ENCODE data around the gene ATP2B1. TPM values are rescaled to one million over a fixed set of nuclear protein-coding genes. Genes with fewer than 3 reads are reported as not detected.
A peak's percentile ranks its signal among the peaks of the same experiment; 100 is the strongest.

ATP2B1 gene
- total and polyA plus RNA-seq, 5 experiments from 2014 or later = 16.3 to 52.5 (median 30.9) TPM

DNA sequence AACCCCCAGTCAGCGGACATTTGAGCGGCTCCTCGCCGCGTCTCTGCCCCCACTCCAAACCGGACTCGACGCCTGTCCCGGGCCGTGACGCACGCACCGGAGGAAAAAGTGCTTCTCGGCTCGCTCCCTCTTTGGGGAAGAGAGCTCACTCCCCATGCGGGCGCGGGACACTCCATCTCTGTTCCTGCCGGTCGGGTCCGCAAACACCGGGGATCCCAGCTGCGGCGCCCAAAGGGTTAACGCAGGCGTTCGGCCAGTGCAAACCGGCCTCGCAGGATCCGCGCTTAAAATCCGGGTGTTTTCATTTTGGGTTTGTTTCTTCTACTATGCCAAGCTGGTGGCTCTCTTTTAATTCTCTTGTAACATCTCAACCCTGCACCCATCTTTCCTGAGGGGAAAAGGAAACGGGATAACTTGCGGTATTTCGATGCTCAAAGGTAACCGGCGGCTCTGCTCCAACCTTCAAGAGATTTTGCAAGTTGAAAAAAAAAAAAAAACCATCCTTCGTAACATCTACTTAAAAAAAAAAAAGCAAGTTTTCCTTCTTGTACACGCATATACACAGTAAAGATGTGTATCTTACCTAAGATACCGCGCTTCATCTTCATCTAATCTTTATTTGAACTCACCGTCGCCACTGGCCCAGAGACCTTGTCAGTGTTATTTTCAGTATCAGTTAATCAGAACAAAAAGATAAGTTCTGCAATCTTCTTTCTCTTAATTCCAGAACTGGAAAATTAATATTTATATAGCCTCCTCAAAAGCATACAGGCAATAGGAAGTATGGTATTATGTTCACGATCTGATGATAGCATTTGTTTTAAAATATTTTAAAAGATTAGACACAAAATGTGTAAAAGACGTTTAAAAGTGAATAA, 1.6 kb upstream of the ATP2B1 start:
- peaks cover 13 to 35% (median 29%) of the 10 kb centered on the region in 4 donors for H3K4me1 Mint-ChIP-seq
- DNase-seq (peak in 5 of 10 donors; percentile 28 to 72 (median 32)), ATAC-seq (no peak)
- peaks cover 0 to 14% (median 8%) of the 10 kb centered on the region in 9 donors for H3K9me3 Mint-ChIP-seq
- H3K4me3 Mint-ChIP-seq = peak overlapping the region; percentile 86 to 95 (median 93)
- POLR2A ChIA-PET = interaction anchor here (1.2 to 3.9 kb wide), 16 partner anchors 14 to 305 kb away, joined by 3 to 55 read pairs (median 6); no protein-coding TSS in a partner anchor
- H3K27ac Mint-ChIP-seq = peak overlapping the region; percentile 85 to 99 (median 98)
- no peaks in the 10 kb centered on the region for H3K27me3 Mint-ChIP-seq
- peaks cover 0 to 9% (median 0%) of the 10 kb centered on the region in 3 donors for H3K36me3 Mint-ChIP-seq

DNA sequence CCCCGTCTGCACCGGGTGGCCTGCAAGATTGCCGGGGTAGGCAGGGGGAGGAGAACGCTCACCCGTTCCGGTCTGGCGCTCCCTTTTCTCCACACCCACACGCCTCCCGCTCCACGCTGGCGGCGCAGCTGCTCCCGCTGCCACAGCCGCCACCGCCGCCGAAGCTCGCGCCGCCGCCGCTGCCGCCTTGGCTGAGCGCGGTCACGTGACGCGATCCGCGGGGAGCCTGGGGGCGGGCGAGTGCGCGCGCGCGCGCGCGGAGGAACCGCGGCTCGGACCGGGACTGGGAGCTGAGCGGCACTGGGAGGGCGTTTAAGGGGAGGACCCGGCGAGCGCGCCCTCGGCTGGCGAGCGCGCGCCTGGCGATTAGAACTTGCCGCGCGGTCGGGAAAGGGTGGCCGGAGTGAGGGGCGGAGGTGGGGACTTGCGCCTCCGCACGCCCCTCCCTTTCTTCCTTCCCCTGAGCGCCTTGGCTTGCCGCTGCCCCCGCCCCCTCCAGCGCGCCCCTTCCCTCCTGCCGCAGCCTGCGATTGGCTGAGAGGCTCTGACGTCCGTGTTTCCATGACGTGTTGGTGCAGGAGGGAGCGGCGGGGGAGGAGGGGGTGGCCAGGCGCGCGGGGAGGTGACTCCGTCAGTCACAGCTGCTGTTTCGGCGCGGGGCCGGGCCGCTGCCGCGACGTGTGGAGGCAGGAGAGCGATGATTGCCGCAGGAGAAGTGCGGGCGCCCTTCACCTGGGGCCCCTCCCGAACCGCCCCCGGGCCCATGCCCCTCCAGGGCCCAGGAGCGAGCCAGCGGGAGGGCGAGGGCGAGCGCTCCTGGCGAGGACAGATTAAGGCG, 738 bp upstream of the ATP2B1 start:
- Mint-ChIP-seq H3K27ac (peak overlapping the region; percentile 85 to 99 (median 98)), H3K9me3 (peaks cover 0 to 7% (median 0%) of the 10 kb centered on the region in 9 donors), H3K36me3 (peaks cover 0 to 3% (median 0%) of the 10 kb centered on the region in 3 donors), H3K4me1 (peaks cover 13 to 41% (median 34%) of the 10 kb centered on the region in 4 donors), H3K4me3 (peak overlapping the region; percentile 86 to 95 (median 93)), H3K27me3 (no peaks in the 10 kb centered on the region)
- DNase-seq (peak; percentile 96 to 100 (median 99)), ATAC-seq (peak; percentile 72 to 74)
- POLR2A ChIA-PET = interaction anchor here (0.6 to 3.9 kb wide), 39 partner anchors 14 to 385 kb away, joined by 3 to 55 read pairs (median 4); partner anchors contain the start of gene GALNT4

DNA sequence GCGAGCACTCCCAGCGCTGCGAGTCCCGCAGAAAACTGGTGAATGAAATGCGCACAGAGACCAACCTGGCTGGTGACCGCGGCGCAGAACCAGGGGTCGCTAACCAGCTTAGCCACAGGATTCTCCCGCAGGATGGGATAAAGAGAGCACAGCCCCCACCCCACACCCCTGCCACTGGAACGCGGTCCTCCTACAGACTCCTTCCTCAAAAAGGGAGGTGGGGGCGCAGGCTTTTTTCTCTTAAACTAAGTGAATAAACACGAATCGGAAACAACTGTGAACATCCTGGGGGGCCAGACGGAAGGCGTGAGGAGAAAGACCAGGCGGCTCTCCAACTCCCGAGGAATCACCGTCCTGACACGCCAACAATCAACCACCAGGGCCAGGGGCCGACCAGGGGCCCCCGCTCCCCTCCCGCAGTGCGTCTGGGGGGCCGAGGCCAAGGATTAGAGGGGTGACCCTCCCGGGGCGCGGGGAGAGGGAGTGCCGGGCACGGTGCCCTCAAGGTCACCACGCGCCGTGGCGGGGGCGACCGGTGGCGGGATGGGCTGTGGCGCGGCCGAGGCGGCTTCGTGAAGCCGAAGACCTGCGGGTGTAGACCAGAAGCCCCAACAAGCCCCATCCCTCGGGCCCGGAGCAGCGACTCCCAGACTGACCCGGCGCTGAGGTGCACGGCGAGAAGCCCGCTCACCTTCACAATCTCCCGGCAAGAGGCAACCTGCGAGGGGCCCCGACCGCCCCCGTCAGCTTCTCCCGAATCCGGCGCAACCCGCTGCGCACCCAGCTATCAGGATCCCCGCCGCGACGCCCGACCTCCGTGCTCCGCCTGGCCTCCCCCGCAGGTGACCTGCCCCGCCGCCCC, 704 bp downstream of the ATP2B1 start:
- peak overlapping the region; percentile 89 to 97 (median 94) for H3K4me3 Mint-ChIP-seq
- H3K9me3 Mint-ChIP-seq = no peaks in the 10 kb centered on the region
- peak in 1 of 2 donors; percentile 1 for ATAC-seq
- POLR2A ChIA-PET = interaction anchor here (0.6 to 3.9 kb wide), 22 partner anchors 13 to 387 kb away, joined by 3 to 55 read pairs (median 5); partner anchors contain the start of gene GALNT4
- peak overlapping the region; percentile 87 to 98 (median 94) for H3K27ac Mint-ChIP-seq
- no peaks in the 10 kb centered on the region for H3K36me3 Mint-ChIP-seq
- H3K27me3 Mint-ChIP-seq = no peaks in the 10 kb centered on the region
- DNase-seq = peak in 9 of 10 donors; percentile 2 to 66 (median 34)
- peaks cover 15 to 52% (median 41%) of the 10 kb centered on the region in 4 donors for H3K4me1 Mint-ChIP-seq

DNA sequence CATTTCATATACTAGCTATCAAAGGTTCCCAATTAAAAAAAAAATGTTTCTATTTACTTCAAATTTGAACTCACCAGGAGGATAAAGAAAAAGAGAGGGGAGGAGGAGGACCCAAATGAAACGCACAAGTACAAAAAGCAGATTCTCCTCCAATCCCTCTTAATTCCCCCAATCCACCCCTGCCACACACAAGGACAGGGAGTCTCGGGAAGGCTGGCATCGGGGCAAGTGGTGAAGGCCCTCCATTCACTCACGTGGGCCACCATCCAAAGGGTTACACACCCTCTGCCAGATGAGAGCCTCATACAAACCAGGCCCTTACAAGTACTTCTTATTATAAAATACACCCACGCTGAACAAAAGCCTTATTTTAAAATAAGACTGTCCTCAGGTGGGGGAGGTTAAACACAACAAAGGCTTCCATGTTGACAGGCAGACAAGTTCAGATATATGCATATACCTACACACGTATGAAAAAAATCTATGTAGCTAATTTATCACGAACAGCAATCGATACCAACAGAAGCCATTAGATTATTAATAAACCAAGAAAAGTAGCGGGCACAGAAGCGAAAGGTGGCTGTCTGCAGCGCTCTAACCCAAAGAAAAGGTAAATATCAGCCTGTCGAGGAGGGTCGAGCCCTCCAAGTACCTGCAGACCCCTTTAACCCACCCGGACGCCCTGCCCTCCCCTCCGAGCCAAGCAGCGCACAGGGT, 1.5 kb downstream of the ATP2B1 start:
- no peaks in the 10 kb centered on the region for H3K36me3 Mint-ChIP-seq
- peak in 3 of 10 donors; percentile 16 to 32 (median 23) for DNase-seq
- H3K9me3 Mint-ChIP-seq = no peaks in the 10 kb centered on the region
- peak overlapping the region; percentile 89 to 97 (median 94) for H3K4me3 Mint-ChIP-seq
- H3K4me1 Mint-ChIP-seq = peaks cover 15 to 58% (median 46%) of the 10 kb centered on the region in 4 donors
- no peak for ATAC-seq
- no peaks in the 10 kb centered on the region for H3K27me3 Mint-ChIP-seq
- H3K27ac Mint-ChIP-seq = peak overlapping the region; percentile 87 to 98 (median 94)
- POLR2A ChIA-PET = interaction anchor here (0.5 to 3.9 kb wide), 2 partner anchors 174 to 551 kb away, joined by 6 to 41 read pairs; no protein-coding TSS in a partner anchor

DNA sequence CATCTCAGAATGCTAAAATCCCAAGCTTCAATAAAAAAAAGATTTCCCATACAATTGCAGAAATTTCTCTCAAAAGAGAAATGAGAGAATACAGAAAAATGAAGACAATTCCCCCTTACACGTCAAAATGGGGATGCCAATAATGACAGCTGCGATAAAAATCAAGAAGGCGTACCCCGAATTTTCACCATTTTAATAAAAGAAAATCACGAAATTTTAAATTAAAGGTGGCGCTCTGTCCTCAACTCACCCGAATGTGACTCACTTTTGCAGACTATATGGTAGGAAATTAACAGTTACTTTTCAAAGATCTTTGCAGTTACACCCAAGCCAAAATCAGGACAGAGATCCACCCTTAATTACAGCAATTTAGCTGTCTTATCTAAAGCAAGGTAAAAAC, 2.1 kb downstream of the ATP2B1 start:
- H3K27me3 Mint-ChIP-seq = no peaks in the 10 kb centered on the region
- H3K9me3 Mint-ChIP-seq = no peaks in the 10 kb centered on the region
- POLR2A ChIA-PET = interaction anchor here (0.7 kb wide), 1 partner anchor 46 kb away, joined by 3 read pairs; no protein-coding TSS in a partner anchor
- ATAC-seq = no peak
- DNase-seq = no peak
- peak overlapping the region in 6 of 10 donors; percentile 87 to 98 (median 96) for H3K27ac Mint-ChIP-seq
- H3K36me3 Mint-ChIP-seq = no peaks in the 10 kb centered on the region
- H3K4me1 Mint-ChIP-seq = peaks cover 15 to 64% (median 51%) of the 10 kb centered on the region in 4 donors
- H3K4me3 Mint-ChIP-seq = peak overlapping the region; percentile 89 to 97 (median 94)

DNA sequence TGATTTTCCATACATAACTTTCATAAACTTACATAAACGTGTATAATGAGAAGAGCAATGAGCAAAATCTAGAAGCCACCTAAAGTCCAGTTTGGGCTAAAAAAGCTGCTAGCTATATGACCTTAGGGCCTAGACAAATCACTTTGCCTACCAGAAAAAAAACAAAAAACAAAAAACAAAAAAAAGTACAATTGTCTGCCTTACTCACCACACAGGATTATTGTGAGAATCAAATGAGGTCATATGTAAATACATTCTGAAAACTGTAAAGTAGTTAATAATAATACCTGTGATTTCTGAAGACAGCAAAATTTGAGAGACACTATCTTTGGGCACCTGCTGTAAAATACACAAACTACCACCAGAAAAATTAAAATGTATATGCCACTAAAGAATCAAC, 4.2 kb downstream of the ATP2B1 start:
- Mint-ChIP-seq H3K4me1 (peaks cover 16 to 71% (median 59%) of the 10 kb centered on the region in 4 donors), H3K9me3 (no peaks in the 10 kb centered on the region), H3K4me3 (peak overlapping the region in 3 of 10 donors; percentile 14 to 45 (median 15)), H3K36me3 (no peaks in the 10 kb centered on the region), H3K27me3 (no peaks in the 10 kb centered on the region), H3K27ac (no peak overlapping the region)
- ATAC-seq (no peak), DNase-seq (no peak)
- POLR2A ChIA-PET = interaction anchor here (0.6 kb wide), 1 partner anchor 178 kb away, joined by 3 read pairs; no protein-coding TSS in a partner anchor

DNA sequence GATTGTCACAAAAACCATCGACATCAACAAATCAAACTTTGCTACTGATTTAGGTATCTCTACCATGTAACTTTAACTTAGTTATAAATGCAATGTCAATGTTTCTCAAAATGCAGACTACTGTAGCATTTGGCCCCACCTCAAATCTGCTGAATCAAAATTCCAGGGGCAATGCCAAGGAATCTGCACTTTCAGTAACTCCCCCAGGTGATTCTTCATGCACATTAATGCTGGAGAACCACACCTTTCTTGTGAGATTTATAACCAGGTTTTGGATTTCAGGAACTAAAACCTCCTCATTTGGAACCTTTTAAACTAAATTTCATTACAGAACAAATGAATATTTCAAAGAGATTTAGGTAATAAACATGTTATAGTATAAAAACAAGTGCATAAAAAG, 4.9 kb downstream of the ATP2B1 start:
- peaks cover 16 to 76% (median 60%) of the 10 kb centered on the region in 4 donors for H3K4me1 Mint-ChIP-seq

DNA sequence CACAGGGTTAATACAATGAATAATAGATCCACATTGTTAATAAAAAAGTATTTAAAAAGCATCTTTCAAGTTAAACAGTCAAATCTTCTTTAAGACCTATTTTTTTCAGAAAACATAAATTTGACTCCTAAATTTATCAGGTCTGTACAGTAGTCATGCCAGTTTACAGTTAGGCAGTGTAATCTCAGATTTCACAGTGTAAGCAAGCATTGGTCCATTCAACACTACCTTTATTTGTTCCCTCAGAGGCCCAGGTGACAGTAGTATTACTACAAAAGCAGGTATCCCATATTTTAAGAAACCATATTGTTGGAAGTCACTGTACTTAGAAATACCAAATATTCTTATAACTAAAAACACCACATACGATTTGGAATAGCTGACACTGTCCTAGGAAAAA, 6.1 kb downstream of the ATP2B1 start:
- POLR2A ChIA-PET = no interaction called here
- Mint-ChIP-seq H3K27me3 (no peaks in the 10 kb centered on the region), H3K4me1 (peaks cover 26 to 86% (median 70%) of the 10 kb centered on the region in 4 donors), H3K36me3 (peaks cover 0 to 6% (median 0%) of the 10 kb centered on the region in 3 donors), H3K4me3 (no peak overlapping the region), H3K9me3 (no peaks in the 10 kb centered on the region), H3K27ac (peak overlapping the region in 1 of 10 donors; percentile 66)
- no peak for DNase-seq
- no peak for ATAC-seq

More for the DNA sequence above, 4.9 kb downstream of the ATP2B1 start:
- DNase-seq = no peak
- Mint-ChIP-seq H3K9me3 (no peaks in the 10 kb centered on the region), H3K27ac (peak overlapping the region in 1 of 10 donors; percentile 11), H3K36me3 (no peaks in the 10 kb centered on the region), H3K27me3 (no peaks in the 10 kb centered on the region), H3K4me3 (no peak overlapping the region)
- POLR2A ChIA-PET = no interaction called here
- no peak for ATAC-seq

DNA sequence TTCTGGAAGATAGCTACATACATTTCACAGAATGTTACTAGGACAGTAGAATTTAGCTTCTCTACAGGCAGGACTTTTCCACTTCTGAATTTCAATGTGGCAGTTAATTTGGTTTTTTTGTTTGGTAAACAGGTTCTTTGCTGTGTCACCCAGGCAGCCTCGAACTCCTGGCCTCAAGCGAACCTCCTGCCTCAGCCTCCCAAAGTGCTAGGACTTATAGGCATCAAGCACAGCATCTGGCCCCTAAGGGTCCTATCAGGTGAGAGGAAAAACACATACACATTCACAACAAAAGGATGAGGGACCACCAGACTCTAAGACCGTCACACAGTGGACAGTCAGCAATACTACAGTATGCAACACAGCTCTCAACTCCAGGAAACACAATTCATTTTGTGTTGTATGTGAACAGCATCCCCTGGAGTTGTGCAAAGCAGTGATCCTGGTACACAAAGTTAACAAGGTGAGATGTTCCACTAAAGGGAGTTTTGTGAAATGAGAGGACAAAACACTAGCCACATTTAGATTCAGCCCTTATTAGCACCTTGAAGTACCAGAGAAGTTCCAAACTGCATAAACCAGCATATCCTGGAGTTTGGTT, 6.9 kb downstream of the ATP2B1 start:
- POLR2A ChIA-PET = no interaction called here
- peak overlapping the region in 1 of 10 donors; percentile 13 for H3K27ac Mint-ChIP-seq

DNA sequence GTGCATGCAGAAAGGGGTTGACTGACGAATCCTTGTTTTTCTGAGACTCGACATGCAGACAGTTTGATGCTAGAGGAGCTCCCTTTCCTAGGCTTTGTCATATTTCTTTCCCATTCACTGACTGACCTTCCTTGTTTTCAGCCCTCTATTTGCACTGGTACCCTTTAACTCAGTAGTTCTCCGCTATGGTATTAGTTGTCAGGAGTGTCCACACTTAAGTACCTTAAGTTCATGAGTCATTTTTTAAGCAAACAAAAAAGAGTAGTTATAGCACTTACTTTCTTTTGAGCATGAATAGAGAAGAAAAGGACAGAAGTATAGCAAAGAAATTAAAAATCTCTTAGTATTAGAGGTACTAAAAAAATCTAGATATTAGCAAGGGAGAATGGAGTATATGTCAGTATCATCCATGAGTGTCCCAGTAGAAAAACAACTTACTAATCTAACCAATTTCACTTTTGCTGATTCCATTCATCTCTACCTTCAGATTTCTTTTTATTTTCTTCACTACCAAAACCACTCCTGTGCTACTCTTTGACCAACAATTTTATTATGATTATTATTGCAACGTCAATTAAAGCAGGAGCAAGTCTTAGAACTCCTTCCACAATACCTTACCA, 8.3 kb downstream of the ATP2B1 start:
- Mint-ChIP-seq H3K9me3 (no peaks in the 10 kb centered on the region), H3K36me3 (peaks cover 0 to 6% (median 0%) of the 10 kb centered on the region in 3 donors), H3K4me3 (no peak overlapping the region), H3K27me3 (no peaks in the 10 kb centered on the region), H3K27ac (peak overlapping the region in 2 of 10 donors; percentile 1 to 13), H3K4me1 (peaks cover 26 to 84% (median 70%) of the 10 kb centered on the region in 4 donors)
- POLR2A ChIA-PET = no interaction called here
- DNase-seq (no peak), ATAC-seq (no peak)

More for the DNA sequence above, 6.9 kb downstream of the ATP2B1 start:
- Mint-ChIP-seq H3K27me3 (no peaks in the 10 kb centered on the region), H3K9me3 (no peaks in the 10 kb centered on the region), H3K4me1 (peaks cover 27 to 88% (median 72%) of the 10 kb centered on the region in 4 donors), H3K4me3 (no peak overlapping the region), H3K36me3 (peaks cover 0 to 6% (median 0%) of the 10 kb centered on the region in 3 donors)
- DNase-seq (no peak), ATAC-seq (no peak)
